ENCODE data around the gene TSPAN7.

Gene TSPAN7

GRCh38 chrX:38726612-38727011 is 165.3 kb downstream of the TSPAN7 start:
- no peak overlapping the region for H3K4me3 ChIP-seq (ENCODE audit: low read length in 2 of 2)
- H3K4me1 ChIP-seq (ENCODE audit: control insufficient read depth, insufficient read depth, low read length) = no peaks in the 10 kb centered on the region
- no peaks in the 10 kb centered on the region for H3K9me3 ChIP-seq (ENCODE audit: control insufficient read depth in 2 of 2, low read length in 2 of 2)
- no peaks in the 10 kb centered on the region for H3K36me3 ChIP-seq (ENCODE audit: control insufficient read depth in 2 of 2, insufficient read depth in 2 of 2, low read length in 2 of 2)
- H3K27ac ChIP-seq (ENCODE audit: low read length) = no peak overlapping the region
- no peak overlapping the region for H3K9ac ChIP-seq (ENCODE audit: low read length in 2 of 2)
- peaks cover 0 to 9% of the 10 kb centered on the region in 2 donors for H3K27me3 ChIP-seq (ENCODE audit: control insufficient read depth in 1 of 2, insufficient read depth in 2 of 2, low read length in 2 of 2)

- Histone ChIP-seq H3K9ac (ENCODE audit: low read length in 2 of 2) (no peak overlapping the region), H3K9me3 (ENCODE audit: control insufficient read depth in 2 of 2, low read length in 2 of 2) (no peaks in the 10 kb centered on the region), H3K27me3 (ENCODE audit: control insufficient read depth in 1 of 2, insufficient read depth in 2 of 2, low read length in 2 of 2) (peaks cover 0 to 9% of the 10 kb centered on the region in 2 donors)
Observed at GRCh38 chrX:38727668-38728067, 166.3 kb downstream of the TSPAN7 start.

GRCh38 chrX:38732866-38733265 is 171.5 kb downstream of the TSPAN7 start:
- H3K9ac ChIP-seq (ENCODE audit: low read length in 2 of 2) = no peak overlapping the region

More at GRCh38 chrX:38727668-38728067, 166.3 kb downstream of the TSPAN7 start:
- no peak overlapping the region for H3K4me3 ChIP-seq (ENCODE audit: low read length in 2 of 2)
- H3K4me1 ChIP-seq (ENCODE audit: control insufficient read depth, insufficient read depth, low read length) = no peaks in the 10 kb centered on the region
- no peaks in the 10 kb centered on the region for H3K36me3 ChIP-seq (ENCODE audit: control insufficient read depth in 2 of 2, insufficient read depth in 2 of 2, low read length in 2 of 2)
- H3K27ac ChIP-seq (ENCODE audit: low read length) = no peak overlapping the region

More at GRCh38 chrX:38732866-38733265, 171.5 kb downstream of the TSPAN7 start:
- H3K27ac ChIP-seq (ENCODE audit: low read length) = no peak overlapping the region
- H3K4me1 ChIP-seq (ENCODE audit: control insufficient read depth, insufficient read depth, low read length) = no peaks in the 10 kb centered on the region
- H3K27me3 ChIP-seq (ENCODE audit: control insufficient read depth in 1 of 2, insufficient read depth in 2 of 2, low read length in 2 of 2) = peaks cover 0 to 7% of the 10 kb centered on the region in 2 donors
- H3K4me3 ChIP-seq (ENCODE audit: low read length in 2 of 2) = no peak overlapping the region
- H3K9me3 ChIP-seq (ENCODE audit: control insufficient read depth in 2 of 2, low read length in 2 of 2) = no peaks in the 10 kb centered on the region
- H3K36me3 ChIP-seq (ENCODE audit: control insufficient read depth in 2 of 2, insufficient read depth in 2 of 2, low read length in 2 of 2) = no peaks in the 10 kb centered on the region

Data from stomach smooth muscle (tissue), 2 donors.